ENCODE data around the gene KLHL6.

GRCh38 chr3:183504597-183504996, 50.9 kb downstream of the KLHL6 start:
- TF ChIP-seq POLR2A (IDR thresholded peaks at IDR 0.05; ENCODE audit: low read length) (no peak), GATA1 (IDR thresholded peaks at IDR 0.05; ENCODE audit: low read depth, low read length) (no peak)

Measured in erythroblast (primary cell).